Activated naive CD8-positive, alpha-beta T cell treated with anti-CD3 and anti-CD28 coated beads, Interleukin-2, amount 50 U/mL, for 16 hours (primary cell): ENCODE data around the gene KRTAP12-1.

ENCODE experiments used
- DNase-seq: peaks from one replicate; pipeline ENCODE4 v3.0.0-alpha.2; 2020; ENCODE audit warnings: low read depth, low spot score

The KRTAP12-1 gene, protein sequence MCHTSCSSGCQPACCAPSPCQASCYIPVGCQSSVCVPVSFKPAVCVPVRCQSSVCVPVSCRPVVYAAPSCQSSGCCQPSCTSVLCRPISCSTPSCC

DNA sequence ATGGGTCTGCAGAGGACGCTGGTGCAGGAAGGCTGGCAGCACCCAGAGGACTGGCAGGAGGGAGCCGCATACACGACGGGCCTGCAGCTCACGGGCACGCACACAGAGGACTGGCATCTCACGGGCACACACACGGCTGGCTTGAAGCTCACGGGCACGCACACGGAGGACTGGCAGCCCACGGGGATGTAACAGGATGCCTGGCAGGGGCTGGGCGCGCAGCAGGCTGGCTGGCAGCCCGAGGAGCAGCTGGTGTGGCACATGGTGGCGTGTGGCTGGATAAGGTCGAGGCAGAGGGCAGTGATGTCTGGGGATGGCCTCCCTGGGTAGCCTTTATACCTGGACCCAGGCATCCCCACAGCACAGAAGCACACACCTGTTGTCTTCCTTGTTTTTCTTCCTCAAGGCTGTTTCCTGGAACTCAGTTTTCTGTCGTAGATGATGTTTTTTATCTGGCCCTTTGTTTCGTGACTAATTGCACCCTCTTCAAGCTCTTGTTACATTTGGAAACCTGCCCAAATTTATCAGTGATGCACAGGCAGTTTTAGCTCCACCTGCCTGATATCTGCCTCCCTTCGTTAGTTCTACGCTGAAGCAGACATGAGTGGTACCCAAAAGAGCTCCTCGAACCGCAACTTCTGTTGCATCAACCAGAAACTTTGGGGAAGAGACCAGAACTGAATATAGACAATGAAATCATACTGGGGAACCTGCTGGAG lies at the start of gene KRTAP12-1:
Gene KRTAP12-1, minus strand, starts transcription at position 303 of the 719 bp plus-strand sequence. Its CDS starts 40 bp downstream, at position 263.
- DNase-seq = no peak

DNA sequence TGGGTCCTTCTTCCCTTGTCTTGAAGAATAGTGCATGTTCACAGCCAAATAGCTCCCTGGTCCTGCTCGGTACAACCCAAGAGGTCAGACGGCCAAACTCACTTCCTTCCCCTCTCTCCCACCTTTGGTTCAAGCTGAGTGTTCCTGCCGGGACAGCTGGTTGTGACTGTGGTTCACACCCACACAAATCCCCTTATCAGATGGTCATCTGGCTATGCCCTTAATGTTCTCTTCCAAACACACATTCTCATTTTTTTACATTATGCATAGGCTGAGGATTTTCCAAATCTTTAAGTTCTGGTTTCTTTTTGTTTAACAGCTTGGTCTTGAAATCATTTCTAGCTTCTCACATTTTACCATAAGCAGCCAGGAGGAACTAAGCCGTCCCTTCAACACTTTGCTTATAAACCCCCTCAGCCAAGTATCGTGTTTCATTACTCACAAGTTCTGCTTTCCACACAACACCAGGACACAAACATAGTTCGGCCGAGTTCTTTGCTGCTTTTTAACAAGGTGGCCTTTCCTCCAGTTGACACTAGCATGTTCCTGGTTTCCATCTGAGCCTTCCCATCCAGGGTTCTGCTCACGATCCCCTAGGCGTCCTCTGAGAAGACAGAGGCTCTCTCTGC lies 49.1 kb upstream of the KRTAP12-1 start:
- no peak for DNase-seq

DNA sequence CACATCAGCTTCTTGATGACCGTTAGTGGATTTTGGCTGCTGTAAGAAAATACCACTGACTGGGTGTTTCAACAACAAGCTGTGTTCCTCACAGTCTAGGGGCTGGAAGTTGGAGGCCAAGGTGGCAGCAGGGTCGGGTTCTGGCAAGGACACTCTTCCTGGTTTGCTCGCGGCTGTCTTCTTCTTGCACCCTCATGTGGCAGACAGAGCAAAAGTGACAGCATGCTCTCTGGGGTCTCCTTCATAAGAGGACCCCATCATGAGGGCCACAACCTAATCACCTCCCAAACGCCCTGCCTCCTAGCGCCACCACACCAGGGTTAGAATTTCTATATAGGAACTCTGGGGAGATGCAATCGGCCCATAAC lies 48.0 kb upstream of the KRTAP12-1 start:
- DNase-seq = no peak

DNA sequence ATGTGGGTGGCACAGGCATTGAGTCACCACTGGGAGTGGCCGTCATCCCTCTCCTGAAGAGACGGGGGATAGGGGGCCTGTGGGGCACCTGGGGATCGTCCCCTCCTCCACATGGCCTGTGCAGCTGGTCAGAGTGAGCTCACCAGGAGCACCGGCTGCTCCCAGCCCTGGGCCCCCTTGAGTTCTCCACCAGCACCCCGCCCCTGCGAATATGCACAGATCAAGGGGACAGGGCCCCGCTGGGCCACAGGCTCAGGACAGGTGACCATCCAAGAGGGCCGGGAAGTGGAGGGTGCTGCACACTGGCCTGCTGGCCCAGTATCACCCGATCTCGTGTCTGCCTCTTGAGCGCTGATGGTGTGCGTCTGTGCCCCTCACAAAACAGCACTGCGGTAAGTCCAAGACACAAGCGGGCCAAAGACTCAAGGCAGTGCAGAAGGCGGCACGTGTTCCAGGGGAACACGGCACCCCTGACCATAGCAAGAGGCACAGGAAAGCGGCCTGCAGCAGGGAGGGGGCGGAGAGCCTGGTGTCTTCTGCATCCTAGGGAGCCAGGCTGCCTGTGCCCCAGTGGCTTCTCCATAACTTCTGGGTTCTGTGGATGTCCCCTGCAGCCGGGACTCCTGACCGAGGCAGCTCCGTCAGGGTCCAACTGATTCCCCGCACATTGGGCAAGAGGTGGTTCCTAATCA lies 47.5 kb upstream of the KRTAP12-1 start:
- no peak for DNase-seq

DNA sequence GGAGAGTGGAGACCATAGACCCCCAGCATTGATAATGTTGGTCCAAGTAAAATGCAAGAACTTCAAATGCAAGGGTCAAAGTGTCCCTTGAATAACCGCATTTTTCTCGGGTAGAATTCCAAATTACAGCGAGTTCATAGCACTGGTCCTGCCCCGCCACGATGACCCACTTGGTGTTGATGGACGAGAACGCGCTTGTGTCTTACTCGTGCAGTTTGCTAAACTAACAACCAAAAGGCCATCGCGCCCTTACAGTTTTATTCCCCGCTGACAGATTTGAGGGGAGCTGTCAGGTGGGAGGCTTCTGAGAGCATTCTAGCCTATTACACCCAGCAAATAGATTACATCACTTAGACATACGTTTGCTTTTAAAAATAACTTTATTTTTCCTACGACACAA lies 46.8 kb upstream of the KRTAP12-1 start:
- DNase-seq = no peak

DNA sequence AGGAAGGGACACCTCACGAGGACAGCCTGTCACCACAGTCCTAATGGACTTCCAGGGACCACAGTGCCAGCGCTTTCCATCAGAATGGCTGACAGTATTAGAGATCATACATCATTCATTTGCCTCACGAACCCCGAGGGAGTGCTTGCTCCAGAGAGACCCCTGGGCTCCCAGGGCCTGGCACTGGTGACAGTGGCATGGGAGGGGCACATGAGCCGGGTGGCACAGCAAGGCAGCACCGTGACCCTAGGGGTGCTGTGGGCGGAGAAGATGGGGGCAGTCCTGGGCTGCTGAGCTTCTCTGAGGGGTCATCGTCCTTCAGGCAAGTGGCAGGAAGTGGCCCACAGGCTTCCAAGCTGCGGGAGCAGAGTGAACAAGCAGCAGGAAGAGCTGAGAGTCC lies 45.8 kb upstream of the KRTAP12-1 start:
- no peak for DNase-seq

DNA sequence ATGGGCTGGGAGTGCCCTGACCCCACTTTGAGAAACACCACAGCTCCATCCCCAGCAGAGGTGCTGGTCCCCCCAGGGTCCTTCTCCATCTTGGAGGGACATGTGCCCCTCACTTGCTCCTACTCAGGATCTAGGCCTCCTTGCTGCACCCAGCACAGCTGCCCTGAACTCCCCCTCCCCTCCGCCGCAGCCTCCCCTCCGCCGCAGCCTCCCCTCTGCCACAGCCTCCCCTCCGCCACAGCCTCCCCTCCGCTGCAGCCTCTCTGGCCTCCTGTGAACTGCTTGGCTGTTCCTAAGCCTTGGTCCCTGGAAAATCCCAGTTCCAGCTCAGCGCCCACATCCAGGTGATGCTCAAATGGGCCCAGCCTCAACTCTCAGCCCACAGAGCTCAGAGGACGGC lies 45.4 kb upstream of the KRTAP12-1 start:
- no peak for DNase-seq

DNA sequence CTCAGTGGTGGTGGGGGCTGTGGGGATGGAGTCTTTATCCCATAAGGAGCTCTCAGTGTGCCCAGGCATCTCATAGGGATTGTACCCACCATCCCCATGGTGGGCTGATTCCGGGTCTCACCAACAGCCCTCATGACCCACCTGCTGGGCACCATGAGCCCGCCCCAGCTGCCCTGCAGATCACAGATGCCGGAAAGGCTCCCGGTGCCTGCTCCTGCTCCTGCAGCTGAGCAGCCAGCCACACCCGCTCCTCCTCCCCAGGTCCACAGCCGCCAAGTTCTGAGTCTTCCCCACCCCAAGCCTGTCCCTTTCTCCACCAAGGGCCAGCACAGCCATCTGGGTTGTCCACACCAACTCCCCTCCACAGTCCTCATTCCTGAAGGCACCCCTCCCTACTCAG lies 44.9 kb upstream of the KRTAP12-1 start:
- DNase-seq = no peak

DNA sequence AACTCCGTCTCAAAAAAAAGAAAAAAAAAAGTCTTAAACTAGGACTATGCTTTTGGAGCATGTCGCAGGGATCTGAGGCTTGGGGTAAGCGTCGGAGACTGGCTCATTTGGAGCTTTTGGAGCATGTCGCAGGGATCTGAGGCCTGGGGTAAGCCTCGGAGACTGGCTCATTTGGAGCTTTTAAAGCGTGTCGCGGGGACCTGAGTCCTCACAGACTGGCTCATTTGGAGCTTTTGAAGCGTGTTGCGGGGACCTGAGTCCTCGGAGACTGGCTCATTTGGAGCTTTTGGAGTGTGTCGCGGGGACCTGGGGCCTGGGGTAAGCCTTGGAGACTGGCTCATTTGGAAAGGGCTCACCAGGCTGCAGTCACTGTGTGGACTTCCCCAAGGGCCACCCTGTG lies 43.0 kb upstream of the KRTAP12-1 start:
- no peak for DNase-seq

DNA sequence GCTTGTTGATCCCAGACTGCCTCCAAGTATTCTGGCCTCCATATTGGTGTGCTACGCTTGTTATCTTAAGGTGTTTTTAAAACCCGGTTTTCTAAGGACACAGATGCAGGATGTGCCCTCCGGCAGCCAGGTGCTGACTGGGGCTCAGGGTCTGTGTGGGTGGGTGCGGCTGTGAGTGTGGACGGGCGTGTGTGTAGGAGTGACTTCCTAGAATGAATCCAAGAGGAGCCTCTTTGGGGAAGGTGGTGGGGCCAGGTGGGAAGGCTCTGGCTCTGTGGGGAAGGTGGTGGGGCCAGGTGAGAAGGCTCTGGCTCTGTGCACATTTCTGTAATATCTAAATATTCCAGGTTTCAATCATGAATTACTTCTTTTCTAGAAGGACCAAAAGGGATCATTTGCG lies 42.2 kb upstream of the KRTAP12-1 start:
- DNase-seq = no peak

DNA sequence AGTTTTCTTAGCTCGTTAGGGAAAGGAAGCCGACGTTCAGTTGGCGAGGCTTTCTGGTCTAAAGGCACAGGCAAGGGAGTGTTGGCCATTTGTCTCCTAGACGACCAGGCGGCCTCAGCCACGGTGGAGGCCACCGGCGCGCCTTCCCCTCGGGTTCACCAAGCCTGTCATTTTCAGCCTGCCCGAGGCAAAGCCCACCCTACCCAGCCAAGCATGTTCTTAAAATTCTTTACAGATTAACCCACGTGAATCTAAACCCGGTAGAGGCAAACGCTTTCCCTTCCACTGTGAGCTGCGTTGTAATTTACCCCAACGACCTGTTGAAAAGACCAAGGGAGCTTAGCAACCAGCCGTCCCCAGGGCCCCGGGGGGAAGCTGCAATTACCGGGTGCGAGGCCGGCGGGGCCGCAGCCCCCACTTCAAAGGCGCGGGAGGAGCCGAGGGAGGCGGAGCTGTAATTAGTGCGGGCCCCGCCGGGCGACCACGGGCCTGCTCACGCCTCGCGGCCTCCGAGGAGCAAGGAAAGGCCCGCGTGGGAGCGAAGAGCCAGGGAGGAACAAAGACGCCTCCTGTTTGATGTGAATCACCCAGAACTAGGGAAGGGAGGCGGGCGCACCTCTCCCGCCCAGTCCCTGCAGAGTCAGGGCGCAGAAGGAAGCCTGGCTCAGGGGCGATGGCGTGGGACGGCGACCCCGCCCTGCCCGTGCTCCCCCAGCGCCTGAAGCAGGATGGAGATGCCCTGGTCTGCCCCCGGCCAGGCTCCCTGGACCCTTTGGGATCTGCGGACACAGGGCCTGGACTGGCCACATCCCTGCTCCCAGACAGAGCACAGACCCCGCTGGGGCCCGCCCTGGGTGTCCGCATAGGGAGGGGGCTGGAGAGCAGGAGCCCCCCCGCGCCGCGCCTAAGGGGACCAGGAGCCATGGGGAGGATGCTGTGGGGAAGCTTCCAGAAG lies 41.5 kb upstream of the KRTAP12-1 start:
- DNase-seq = no peak

DNA sequence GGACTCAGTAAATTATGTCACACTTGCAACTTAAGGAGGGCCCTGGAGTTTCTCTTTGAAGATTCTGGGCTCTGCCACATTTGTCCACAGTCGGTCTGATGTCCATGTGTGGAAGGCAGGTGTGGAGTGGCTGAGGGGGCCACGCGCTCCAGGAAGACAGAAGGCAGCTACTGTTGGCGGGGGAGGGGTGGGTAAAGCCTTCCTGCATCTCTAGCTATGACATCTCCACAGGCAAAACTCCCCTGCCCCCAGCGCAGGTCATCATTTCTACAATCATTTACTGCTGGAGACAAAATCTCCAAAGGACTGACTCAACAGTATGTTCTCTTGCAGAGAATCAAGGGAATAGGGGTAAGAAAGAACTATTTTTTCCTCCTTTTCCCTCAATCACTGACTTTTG lies 40.8 kb upstream of the KRTAP12-1 start:
- no peak for DNase-seq

DNA sequence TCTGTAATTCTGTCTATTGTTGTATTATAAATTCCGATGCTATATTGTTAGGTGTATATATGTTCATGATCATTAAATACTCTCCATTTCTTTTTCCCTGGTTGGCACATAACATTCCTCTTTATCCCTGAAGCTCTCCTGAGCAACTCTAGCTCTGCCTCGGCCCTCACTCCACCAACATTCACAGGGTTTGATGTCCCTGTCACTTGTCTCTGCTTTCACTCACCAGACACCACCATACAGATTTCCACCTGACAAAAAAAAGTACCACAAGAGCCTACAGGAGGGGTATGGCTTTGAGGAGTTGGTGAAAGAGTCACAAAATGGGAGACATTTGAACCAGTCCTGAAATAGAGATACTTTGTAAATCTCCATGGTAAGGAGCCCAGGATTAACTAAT lies 38.2 kb upstream of the KRTAP12-1 start:
- DNase-seq = no peak

DNA sequence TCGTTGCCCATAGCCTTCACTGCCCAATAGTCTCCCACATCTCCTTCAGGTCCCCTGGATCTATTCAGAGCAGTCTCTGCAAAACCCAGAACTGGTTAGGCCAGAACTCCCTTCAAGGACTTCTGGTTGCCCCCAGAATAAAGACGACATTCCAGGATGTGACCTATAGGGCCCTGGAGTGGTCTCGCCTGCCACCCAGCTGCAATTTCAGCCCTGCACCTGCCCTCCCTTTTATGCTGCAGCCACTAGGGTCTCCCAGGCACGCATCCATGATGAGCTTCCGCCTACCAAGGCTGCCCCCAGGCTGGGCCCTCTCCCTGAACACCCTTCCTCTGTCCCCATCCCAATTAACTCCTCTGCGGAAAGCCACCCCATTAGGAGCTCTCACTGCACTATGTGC lies 36.6 kb upstream of the KRTAP12-1 start:
- no peak for DNase-seq

DNA sequence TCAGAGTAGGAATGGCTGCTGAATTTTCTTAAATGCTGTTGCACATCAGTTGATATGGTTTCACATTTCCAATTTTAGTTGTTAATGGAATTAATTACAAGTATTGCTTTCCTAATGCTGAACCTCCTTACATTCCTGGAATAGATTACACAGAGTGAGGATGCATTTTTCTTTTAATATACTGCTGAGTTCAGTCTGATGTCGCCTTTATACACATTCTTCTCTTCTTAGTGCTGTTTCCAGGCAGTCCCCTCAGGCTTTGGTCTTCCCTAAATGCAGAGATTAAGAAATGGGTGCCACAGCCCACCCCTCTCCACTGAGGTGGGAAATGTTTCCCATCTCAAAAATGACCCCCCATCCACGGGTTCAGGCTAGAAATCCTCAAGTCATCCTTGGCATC lies 36.1 kb upstream of the KRTAP12-1 start:
- no peak for DNase-seq

DNA sequence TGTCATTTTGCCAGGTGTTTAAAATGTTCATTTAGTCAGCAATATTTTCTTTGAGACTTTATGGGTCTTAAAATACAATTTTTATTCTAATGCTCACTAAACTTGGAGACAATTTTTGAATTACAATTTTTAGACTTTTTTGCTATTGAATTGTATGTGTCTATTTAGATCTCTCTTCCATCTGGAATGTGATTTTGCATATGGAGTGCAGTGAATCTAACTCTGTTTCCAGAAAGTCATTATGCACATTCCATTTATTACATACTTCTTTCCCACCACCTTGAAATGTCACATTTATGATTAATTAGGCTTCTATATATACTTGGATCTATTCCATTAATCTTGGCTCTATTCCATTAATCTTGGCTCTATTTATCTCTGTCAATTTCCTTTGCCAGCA lies 35.0 kb upstream of the KRTAP12-1 start:
- no peak for DNase-seq

DNA sequence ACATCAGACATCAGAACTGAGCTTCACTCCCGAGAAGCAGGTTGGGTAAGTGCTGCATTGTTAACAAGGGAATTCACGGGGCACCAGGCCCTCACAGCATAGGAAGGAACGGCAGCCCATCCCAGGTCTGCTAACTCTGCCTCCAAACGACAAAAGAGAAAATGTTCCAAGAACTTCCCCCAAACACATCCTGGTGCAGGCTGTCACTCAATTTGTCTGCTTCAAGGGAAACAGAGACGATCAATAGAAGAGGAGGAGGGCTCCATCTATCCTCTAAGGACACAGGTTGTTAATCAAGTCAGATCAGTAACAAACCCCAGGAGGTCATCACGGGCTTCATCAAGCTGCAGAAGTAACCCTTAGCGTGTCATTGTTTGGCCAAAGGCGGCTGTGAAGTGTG lies 32.9 kb upstream of the KRTAP12-1 start:
- no peak for DNase-seq

DNA sequence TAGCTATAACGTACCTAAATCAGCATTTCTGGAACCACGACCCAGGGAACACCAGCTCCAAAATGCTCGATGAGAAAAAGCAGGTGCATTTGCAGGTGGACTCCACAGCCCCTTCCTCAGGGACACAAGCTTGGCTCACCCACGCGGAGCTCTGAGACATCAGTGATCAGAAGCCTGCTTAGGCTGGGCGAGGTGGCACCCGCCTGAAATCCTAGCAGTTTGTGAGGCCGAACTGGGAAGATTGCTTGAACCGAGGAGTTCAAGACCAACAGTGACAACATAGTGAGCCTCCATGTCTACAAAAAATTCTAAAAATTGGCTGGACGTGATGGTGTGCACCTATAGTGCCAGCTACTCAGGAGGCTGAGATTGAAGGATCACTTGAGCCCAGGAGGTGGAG lies 31.9 kb upstream of the KRTAP12-1 start:
- DNase-seq = no peak

DNA sequence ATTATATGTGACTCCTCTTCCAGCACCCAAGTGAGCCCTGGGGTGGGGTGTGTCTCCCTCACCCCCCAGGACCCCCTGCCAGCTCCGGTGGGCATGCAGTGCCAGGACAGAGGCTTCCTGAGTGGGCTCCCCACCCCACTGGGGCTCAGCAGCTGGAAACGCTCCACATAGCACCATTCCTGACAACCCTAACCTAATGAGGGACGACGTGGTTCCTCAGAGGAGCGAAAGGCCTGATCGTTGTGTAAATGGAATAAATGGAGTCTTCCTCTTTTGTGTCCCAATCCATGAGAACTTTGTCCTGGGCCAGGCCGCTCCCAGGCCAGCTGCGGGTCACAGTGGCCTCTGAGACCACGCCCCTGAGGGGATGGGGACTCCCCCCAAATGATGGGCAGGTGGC lies 31.2 kb upstream of the KRTAP12-1 start:
- no peak for DNase-seq

DNA sequence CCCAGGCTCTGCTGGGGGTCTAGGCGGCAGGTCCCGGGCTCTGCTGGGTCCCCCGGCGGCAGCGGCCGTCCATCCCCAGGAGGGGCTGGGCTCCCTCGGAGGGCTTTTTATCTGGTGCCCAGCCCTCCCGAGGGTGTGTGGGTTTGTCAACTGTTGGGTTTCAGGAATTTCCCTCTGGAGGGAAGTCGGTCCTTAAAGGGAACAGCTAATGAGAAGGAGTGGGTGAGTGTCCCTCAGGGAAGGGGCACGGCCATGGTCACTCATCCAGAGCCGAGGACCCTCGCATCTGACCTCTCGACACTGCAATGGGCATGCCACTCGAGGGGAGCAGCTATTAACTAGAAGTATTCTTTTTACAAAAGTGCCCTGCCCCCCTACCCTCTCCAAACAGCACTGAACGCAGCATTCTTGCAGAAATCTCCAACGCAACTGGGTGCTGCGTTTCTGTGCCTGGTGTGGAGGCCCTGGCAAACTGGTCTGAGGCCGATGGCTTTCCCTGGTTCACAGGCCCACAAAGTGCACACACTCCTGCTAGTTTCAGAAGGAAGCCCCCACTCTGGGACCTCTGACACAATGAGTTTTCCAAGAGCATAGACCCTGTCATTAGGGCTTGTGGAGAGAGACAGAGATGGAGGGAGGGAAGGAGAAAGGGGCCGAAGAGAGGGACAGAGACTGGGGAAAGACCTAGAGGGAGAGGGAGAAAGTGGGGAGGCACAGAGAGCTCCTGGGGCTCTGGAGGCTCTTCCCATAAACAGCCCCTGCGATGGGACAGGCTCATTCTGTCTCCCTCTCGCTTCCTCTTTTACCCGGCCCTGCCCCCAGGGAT lies 30.5 kb upstream of the KRTAP12-1 start:
- DNase-seq = no peak
